T-helper 2 cell (primary cell): ENCODE results near the gene ZNF284.

Source experiments
- DNase-seq, 5 experiments: peaks; one replicate each; pipeline versions ENCODE4 v3.0.0 to v3.0.0-alpha.2; 2012 to 2022
- total RNA-seq, 2 donors: gene quantifications; one replicate each; lab custom pipeline; 2026; lab: John Stamatoyannopoulos, UW

The ZNF284 gene
- total RNA-seq, result 1.2 to 2.4 reads per million in 2 donors

GRCh38 chr19:44071824-44072542, at the start of gene ZNF284:
Gene ZNF284 (plus strand): TSS chr19:44072159. CDS start chr19:44076390, 4,231 bp downstream.
- peak; percentile 38 to 88 (median 76) for DNase-seq

- no peak for DNase-seq
Observed at GRCh38 chr19:44024900-44025216, 47.1 kb upstream of the ZNF284 start.

DNA sequence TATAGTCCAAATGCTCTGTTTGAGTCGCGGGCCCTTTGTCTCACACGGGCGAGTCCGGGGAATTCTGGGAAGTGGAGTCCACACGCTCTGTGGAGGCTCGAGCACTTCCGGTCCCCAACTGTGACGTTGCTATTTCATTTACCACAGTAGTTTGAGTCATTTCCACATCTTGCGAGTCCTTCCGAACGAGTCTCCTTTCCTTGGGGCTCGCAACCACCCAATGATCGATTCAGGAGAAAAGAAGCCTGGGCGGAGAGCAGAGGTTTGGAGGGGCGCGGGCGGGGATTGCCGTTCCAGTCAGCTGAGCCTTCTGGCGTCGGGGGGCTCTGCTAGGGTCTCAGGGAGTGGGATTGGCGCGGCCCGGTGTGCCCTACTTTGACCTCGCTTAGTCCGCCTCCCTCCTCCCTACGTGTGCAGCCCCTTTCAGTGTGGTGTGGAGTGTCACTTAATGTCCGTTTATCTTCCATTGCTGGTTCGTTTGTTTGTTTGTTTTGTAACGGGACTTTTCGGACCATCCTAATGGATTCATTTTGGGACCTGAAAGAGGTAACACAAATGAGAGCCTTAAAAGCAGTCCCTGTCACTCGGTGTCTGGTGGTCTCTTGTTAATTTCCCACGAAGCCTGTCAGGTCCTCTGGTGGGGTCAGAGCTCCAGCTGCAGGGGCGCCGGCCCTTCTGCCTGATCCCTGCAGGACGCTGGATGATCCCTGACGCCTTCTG, 46.6 kb upstream of the ZNF284 start, which contains the start of gene ZNF222:
Gene ZNF222, plus strand, starts transcription at position 163 of the 720 bp plus-strand sequence. Its CDS starts 58 bp downstream, at position 221.
- DNase-seq, result peak; percentile 23 to 95 (median 61)

DNA sequence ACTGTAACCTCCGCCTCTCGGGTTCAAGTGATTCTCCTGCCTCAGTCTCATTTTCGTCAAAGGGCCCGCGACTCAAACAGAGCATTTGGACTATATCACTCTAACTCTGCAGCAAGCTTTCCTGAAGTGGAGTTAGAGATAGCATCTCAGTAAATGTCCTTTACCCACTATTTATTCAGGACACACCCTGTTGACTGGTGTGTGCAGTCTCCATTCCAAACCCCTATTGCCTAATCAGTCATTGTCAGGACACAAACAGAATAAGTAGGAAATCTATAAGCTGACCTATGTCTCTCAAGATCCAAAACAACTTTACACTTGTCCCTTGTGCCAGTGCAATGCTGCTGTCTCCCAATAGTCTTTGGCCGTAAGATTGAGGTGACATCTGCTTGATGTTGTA, 45.3 kb upstream of the ZNF284 start:
- no peak for DNase-seq

DNA sequence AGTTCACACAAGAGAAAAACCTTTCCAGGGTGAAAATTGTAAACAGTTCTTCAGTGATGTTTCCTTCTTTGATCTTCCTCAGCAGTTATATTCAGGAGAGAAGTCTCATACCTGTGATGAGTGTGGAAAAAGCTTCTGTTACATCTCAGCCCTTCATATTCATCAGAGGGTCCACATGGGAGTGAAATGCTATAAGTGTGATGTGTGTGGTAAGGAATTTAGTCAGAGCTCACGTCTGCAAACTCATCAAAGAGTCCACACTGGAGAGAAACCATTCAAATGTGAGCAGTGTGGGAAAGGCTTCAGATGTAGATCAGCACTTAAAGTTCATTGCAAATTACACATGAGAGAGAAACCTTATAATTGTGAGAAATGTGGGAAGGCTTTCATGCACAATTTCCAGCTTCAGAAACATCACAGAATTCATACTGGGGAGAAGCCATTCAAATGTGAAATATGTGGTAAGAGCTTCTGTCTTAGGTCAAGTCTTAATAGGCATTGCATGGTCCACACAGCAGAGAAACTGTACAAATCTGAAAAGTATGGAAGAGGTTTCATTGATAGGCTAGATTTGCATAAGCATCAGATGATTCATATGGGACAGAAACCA, 39.9 kb upstream of the ZNF284 start:
- DNase-seq, result no peak

DNA sequence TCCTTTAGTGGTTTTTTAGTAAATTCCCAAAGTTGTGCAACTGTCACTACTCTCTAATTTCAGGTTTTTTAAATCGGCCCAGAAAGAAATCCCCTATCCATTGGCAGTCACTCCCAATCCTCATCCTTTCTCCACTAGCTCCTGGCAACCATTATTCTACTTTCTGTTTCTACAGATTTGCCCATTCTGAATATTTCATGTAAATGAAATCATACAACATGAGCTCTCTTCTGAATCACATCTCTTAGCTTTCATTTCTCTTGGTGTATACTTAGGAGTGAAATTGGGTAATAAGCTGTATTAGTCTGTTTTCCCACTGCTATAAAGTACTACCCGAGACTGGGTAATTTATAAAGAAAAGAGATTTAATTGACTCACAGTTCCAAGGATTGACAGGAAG, 29.8 kb upstream of the ZNF284 start:
- no peak for DNase-seq

DNA sequence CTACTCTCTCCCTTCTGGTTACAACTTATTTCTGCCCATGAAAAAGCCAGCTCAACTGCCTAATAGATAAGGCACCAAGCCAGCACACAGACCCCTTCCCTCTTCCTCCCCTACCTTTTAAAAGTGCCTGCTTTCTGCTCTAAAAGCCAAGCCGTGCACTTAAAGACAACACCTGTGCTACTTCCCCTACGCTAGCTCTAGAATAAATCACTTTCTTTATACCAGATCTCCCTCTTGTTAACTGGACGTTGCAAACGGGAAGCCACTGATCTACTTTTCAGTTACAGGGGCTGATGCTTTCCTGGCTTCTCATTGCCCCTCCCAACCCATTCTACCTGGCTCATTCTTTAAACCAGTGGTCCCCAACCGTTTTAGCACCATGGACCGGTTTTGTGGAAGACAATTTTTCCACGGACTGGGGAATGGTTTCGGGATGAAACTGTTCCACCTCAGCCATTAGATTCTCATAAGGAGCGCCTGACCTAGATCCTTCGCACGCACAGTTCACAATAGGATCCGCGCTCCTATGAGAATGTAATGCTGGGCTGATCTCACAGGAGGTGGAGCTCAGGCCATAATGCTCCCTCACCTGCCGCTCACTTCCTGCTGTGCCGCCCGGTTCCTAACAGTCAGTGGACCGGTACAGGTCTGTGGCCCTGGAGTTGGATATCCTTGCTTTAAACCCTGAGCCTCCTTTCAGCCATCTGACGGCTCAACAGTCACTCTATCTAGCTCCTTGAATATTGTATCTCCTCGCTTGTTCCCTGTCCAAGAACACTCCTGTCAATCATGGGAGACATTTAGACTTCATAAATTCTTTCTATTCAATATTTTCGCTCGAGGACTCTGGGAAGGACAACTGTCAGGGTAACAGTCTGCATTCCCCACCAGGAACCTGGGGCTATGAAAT, 21.0 kb upstream of the ZNF284 start:
- DNase-seq, result peak in 1 of 5 experiments; percentile 7

DNA sequence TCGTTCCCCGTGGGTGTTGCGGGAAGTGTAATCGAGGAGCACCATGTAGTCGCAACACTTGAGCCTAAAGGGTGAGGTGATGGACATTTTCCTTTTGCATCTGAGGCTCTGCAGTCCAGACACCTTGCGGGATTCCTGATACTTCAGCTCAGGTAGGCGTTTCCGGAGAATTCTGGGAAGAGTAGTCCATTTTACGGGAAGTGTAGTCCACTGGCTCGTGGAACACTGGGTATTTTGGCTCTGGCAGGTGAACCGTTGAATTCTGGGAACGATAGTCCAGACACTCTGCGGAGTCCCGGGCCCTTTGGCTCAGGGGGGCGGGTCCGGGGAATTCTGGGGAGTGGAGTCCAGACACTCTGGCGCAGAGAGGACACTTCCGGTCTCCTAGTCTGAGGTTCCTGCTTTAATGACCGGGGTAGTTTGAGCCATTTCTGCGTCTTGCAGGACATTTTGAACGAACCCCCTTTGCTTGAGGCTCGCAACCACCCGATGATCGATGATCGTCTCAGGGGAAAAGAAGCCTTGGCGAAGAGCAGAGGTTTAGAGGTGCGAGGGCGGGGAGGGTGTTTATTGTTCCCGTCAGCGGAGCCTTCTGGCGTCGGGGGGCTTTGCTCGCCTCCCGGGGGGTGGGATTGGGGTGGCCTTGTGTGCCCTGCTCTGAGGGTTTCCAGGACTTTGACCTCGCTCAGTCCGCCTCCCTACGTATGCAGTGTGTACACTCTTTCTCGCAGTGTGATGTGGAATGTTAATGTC, 20.1 kb upstream of the ZNF284 start, which contains the start of gene ZNF223:
Gene ZNF223, plus strand, starts transcription at position 387 of the 753 bp plus-strand sequence. CDS start 3,141 bp downstream, outside the sequence.
- DNase-seq, result peak in 4 of 5 experiments; percentile 16 to 48 (median 41)

DNA sequence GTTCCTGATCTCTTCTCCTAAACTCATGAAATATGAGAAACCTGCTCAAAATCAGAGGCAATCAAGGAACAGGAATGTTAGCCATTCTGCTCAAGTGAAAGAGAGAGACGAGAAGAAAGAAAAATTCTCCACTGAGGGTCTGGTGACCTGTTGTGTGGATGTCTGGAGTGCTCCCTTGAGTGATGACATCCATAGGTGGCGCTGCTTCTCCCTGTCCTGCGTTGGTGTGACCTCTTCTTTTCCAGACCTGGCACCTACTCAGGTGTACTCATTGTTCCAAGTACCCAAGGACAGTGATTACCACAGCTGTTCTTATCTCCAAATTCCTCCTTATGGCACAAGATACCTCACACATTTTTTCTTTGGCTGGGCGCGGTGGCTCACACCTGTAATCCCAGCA, 16.1 kb upstream of the ZNF284 start:
- no peak for DNase-seq

DNA sequence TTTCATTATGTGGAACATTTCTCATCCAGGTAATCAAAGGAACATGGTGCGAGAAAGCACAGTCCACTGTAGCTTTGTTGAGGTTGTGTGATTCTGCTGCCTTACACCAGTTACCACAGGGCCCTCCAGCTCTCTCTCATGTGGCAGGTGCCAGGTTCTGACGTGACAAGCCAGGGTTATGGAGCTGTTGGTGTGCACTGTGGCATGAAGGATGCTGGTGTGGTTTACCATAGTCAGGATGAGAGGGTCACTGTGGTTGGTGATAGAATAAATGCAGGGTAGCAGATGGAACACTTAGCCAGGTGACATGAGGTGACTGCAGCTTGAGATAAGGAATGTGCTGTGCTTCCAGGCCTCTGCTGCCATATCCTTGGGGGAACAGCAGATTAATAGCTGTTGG, 12.7 kb upstream of the ZNF284 start:
- DNase-seq, result no peak

GRCh38 chr19:44061038-44061437, 10.9 kb upstream of the ZNF284 start:
- no peak for DNase-seq

GRCh38 chr19:44066305-44066704, 5.7 kb upstream of the ZNF284 start:
- DNase-seq, result no peak

- DNase-seq, result no peak
Observed at GRCh38 chr19:44069415-44069814, 2.5 kb upstream of the ZNF284 start.

- DNase-seq, result no peak
Observed at GRCh38 chr19:44072543-44073401, 813 bp downstream of the ZNF284 start.

DNA sequence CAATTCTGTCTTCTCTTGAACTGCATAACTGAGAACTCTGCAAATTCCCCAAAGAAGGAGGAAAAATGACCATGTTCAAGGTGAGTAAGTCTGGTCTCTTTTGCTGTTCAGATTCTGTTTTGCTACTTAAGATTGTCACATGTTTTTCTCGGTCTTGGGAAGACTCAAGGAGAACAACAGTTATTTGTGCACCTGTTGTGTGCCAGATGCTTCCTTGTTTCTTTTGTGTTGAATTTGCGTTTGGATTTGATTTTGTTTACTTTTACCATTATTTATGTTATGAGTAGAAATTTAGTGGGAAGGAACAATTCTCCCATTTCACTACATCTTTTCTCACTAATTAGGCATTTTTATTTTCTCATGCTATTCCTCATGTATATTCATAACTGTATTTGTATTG, 4.4 kb downstream of the ZNF284 start:
- no peak for DNase-seq

DNA sequence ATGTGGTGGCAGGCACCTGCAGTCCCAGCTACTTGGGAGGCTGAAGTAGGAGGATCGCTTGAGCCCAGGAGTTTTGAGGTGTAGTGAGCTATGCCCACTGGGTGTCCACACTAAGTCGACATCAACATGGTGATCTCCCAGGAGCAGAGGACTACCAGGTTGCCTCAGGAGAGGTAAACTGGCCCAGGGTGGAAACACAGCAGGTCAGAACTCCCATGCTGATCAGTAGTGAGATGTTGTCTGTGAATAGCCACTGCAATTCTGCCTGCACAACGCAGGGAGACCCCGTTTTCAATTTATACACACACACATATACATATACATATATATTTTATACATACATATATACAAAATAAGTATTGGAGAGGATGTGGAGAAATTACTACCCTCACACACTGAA, 20.1 kb downstream of the ZNF284 start:
- DNase-seq, result no peak

GRCh38 chr19:44093931-44094765, 22.2 kb downstream of the ZNF284 start, which contains the start of gene ZNF224:
Gene ZNF224 (plus strand): TSS chr19:44094361. CDS start chr19:44097874, 3,513 bp downstream.
- DNase-seq, result peak; percentile 37 to 95 (median 70)

- DNase-seq, result no peak
Observed at GRCh38 chr19:44107751-44108150, 35.8 kb downstream of the ZNF284 start.

DNA sequence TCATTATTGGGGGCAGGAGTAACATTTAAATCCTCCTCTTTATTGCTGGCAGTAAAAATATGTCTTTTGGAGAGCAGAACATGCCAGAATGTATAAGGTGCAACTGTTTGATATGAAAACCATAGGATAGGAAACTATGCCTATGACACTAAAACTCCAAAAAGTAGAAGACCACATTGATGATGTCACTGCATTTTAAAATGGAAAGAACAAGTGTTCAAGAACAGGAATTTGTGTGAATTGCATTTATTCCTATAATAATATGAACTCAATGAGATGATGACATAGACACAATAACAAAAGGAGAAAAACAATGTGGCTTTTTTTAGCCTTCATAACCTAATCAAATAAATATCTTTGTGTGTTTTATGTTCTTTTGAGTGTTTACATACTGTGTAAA, 37.5 kb downstream of the ZNF284 start:
- no peak for DNase-seq
